Loucy (cell line): ENCODE data around the gene POU2AF2.

Experiments
- CTCF ChIP-seq: fragments of 200-600 bp; sonication (generic); conservative IDR thresholded peaks from 2 replicates; pipeline ENCODE4 v1.5.1; 2014; ENCODE audit warnings: mild to moderate bottlenecking, antibody characterized with exemption, low read length
- EZH2phosphoT487 ChIP-seq: fragments of 200-600 bp; IDR thresholded peaks from 2 replicates; pipeline ENCODE4 v1.6.1; 2018; ENCODE audit warnings: antibody characterized with exemption, mild to moderate bottlenecking, moderate library complexity, borderline replicate concordance

GRCh38 chr11:111291764-111292163 is 46.2 kb downstream of the POU2AF2 start:
- no peak for TF ChIP-seq CTCF
- no peak for TF ChIP-seq EZH2phosphoT487
